ENCODE data around the gene EPHA3.

Gene EPHA3

DNA sequence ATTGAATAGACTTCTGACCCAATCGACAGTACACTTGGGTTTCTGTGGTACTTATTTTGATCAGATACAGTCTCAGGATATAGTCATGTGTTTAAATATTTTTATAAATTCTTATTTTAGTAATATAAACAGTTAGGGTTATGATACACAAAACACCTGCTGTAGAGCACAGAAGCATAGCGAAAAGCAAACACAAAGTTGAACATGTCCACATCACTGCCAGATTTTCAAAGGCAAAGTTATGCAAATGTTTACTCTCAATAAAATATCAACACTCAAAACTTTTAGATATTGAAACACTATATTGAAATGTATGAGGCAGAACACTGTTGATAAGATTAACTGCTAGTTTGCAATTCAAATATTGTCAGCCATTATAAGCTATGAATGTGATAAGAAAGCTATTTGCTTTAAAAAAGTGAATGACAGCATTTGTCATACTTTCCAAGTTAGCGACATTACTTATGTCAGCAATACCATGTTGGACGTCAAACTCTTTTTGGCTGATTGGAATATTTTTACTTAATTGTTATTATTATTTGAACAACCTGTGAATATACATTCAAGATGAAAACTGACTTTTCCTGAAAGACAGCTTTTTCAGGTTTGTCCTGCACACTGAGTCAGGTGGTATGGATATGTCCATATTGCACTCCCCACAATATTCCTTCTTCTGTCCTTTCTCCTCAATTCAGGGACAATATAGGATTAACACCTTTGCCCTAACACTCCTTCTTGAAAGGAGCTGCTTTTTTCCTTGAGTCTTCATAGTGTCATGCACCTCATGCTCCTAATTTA lies 367.1 kb downstream of the EPHA3 start:
- no peak for DNase-seq

DNA sequence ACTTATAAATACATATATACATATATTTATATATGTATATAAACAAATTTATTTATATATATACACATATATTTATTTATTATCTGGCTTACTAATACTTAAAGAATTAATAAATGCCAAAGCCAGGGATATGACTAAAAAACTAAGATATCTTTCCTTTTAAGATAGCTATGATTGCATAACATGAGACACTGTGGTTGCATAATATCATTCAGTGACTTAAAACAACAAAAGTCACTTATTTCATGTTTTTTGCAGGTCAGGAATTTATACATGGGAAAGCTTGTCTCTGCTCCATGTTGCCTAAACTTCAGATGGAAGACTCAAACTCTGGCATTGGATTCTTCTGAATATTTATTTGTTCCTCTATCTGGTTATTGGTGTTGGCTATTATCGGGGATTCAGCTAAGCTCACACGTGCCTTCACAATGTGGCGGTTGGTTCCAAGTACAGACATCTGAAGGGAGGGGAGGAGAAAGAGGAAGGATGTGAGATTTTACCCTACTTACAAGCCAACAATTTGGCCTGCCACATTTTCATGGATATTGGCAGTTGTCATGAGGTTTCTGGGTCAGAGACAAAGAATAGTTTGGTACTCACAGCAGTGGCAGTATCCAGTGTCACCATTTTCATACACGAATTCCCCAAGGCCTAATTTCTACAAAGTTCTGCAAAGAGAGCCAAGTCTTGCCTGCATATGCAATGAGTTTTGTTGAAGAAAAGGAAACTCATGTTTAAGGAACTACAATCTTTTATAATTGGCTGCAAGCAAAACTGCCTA lies 381.6 kb downstream of the EPHA3 start:
- DNase-seq: no peak

GRCh38 chr3:89490129-89490528 lies 382.7 kb downstream of the EPHA3 start:
- DNase-seq: no peak

- DNase-seq: no peak
Measured at GRCh38 chr3:89494734-89495133, 387.3 kb downstream of the EPHA3 start.

GRCh38 chr3:89503891-89504391 lies 396.5 kb downstream of the EPHA3 start:
- no peak for DNase-seq

DNA sequence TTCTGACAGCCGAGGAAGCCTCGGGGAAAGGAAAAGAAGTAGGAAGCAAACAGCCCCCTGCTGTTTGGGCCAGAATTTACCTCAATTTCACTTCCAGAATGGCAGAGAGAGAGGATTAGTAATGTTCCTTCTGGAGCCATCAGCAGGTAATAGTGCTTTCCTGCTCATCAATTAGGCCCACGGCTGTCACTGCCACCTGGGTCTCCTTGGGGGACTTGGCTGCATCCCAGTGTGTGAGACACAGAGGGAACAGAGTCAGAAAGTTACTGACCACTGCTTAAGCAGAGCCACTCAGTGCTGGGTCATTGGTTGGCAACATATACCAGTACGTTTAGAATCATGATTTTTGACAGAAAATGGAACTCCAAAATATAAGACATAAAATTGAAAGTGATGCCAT lies 397.0 kb downstream of the EPHA3 start:
- DNase-seq: no peak

DNA sequence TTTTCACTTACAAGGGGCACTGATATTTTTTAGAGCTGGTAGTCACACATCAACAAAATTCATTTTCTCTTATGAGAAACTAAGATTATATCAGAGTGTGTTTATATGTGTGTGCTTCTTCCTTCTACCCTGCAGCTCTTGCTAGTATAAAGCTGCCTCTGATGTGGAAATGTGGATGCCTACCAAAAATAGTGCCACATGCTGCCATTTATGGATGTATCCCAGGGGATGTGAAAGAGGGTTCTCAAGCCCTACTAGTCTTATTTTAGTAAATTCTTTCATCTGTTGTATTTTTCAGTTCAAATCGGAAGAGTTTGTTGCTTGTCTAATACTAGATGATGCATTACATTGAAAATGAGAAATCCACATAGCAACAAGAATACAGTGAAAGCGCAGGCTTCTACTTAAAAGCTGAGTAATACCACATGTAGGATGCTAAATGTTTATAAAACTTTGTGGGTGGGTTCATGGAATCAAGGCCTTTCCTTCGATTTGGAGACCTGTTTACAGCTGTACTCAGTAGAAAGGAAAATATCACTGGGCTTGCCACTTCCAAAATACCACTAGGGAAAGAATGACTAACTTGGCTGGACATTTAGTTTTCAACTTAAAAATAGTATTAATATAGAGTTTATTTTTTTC lies 399.2 kb downstream of the EPHA3 start:
- DNase-seq: no peak

DNA sequence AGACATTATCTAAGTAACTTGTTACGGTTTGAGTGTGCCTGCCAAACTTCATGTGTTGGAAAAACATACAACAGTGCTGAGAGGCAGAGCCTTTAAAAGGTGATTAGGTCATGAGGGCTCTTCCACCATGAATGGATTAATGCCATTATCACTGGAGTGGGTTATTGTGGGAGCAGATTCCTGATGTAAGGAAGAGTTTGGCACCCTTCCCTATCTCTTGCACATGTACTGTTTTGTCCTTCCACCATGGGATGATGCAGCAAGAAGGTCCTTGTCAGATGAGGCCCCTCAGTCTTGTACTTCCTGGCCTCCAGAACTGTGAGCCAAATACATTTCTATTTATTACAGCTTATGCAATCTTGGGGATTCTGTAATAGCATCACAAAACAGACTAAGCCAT lies 413.9 kb downstream of the EPHA3 start:
- no peak for DNase-seq

GRCh38 chr3:89522155-89522554 lies 414.7 kb downstream of the EPHA3 start:
- no peak for DNase-seq

- DNase-seq: no peak
Measured at GRCh38 chr3:89525609-89526008, 418.2 kb downstream of the EPHA3 start.

- no peak for DNase-seq
Measured at GRCh38 chr3:89527736-89528305, 420.4 kb downstream of the EPHA3 start.

All from activated CD8-positive, alpha-beta memory T cell treated with anti-CD3 and anti-CD28 coated beads for 24 hours (primary cell).